ENCODE results near the gene PTPRH. TPM values are rescaled to one million over a fixed set of nuclear protein-coding genes. Genes with fewer than 3 reads are reported as not detected.

PTPRH gene
- total and polyA plus RNA-seq, 9 of the 15 experiments (the other 6 are each of a cell fraction or from before 2014, with no cell fraction given), result 0.87 to 34.3 (median 22.7) TPM

- peak; percentile 56; the same call in 1 of the 2 replicates for TF ChIP-seq CEBPZ (IDR thresholded peaks at IDR 0.05; ENCODE audit: borderline replicate concordance, low read depth, low read length)
- TF ChIP-seq FOXO4 (CRISPR knock-in tag; IDR thresholded peaks at IDR 0.05), result no peak
- TF ChIP-seq GTF2E2 (tag; IDR thresholded peaks at IDR 0.05), result no peak
- TF ChIP-seq PTBP1 (IDR thresholded peaks at IDR 0.05; ENCODE audit: low read depth, low read length), result no peak
- no peak for TF ChIP-seq ZNF217 (CRISPR knock-in tag; IDR thresholded peaks at IDR 0.05)
- TF ChIP-seq ZBTB5 (IDR thresholded peaks at IDR 0.05), result no peak
- no peak for TF ChIP-seq DIDO1 (tag; IDR thresholded peaks at IDR 0.05; ENCODE audit: low read depth)
- no peak for TF ChIP-seq ZSCAN32 (CRISPR knock-in tag; IDR thresholded peaks at IDR 0.05)
- no peak for TF ChIP-seq CBFB (CRISPR knock-in tag; IDR thresholded peaks at IDR 0.05)
- no peak for TF ChIP-seq ZNF384 (IDR thresholded peaks at IDR 0.05; ENCODE audit: low read depth, low read length)
- TF ChIP-seq JUNB (CRISPR knock-in tag; conservative IDR thresholded peaks at IDR 0.05), result no peak
- 0 out of 2 replicates have a peak, but pooled peaks have one; percentile 55 for TF ChIP-seq TCF15 (CRISPR knock-in tag; IDR thresholded peaks at IDR 0.05)
- no peak for TF ChIP-seq RFX7 (CRISPR knock-in tag; IDR thresholded peaks at IDR 0.05)
- TF ChIP-seq PTTG1 (tag; IDR thresholded peaks at IDR 0.05; ENCODE audit: low read depth), result no peak
- no peak for TF ChIP-seq ZNF408 (CRISPR knock-in tag; IDR thresholded peaks at IDR 0.05; ENCODE audit: low read depth)
- TF ChIP-seq ZFP91 (CRISPR knock-in tag; IDR thresholded peaks at IDR 0.05), result no peak
- TF ChIP-seq TAF1 (IDR thresholded peaks at IDR 0.05; ENCODE audit: control insufficient read depth, extremely low read depth, insufficient read depth, low read length, severe bottlenecking), result no peak
- peak; percentile 94 for TF ChIP-seq ASH1L (IDR thresholded peaks at IDR 0.05; ENCODE audit: borderline replicate concordance, low read depth, partially characterized antibody)
- TF ChIP-seq SUPT5H (IDR thresholded peaks at IDR 0.05), result no peak
Observed at GRCh38 chr19:55166530-55167268, 42.6 kb downstream of the PTPRH start, which contains the start of gene DNAAF3 (continued).

All from K562 (cell line).